Caco-2 (cell line): ENCODE data around the gene MYRF. TPM values are rescaled to one million over a fixed set of nuclear protein-coding genes. Genes with fewer than 3 reads are reported as not detected.
A peak's percentile ranks its signal among the peaks of the same experiment; 100 is the strongest.

ENCODE experiments used
- BruUV-seq: library from RNA; stranded (reverse); fragments of 400-500 nt; replicated peaks from 2 replicates; lab custom pipeline; 2021; lab: Mats Ljungman, UMichigan
- CTCF ChIA-PET: fragments of 300-600 bp; sonication (Branson Sonifier 250); formaldehyde crosslinking; loops from one replicate; lab custom pipeline; 2022; ENCODE audit warnings: antibody characterized with exemption; lab: Charles Lee
- POLR2A ChIA-PET: fragments of 300-600 bp; sonication (Branson Sonifier 250); formaldehyde crosslinking; loops from one replicate; lab custom pipeline; 2022; ENCODE audit warnings: antibody characterized with exemption; lab: Charles Lee
- DNase-seq, 2 experiments: peaks; one replicate each; pipeline versions ENCODE4 v3.0.0 to v3.0.0-alpha.2; 2020 to 2022
- H3K27me3 ChIP-seq: replicated peaks from 2 replicates; pipeline ENCODE4 v1.6.0; 2011; ENCODE audit warnings: low read length; ENCODE audit not compliant: control insufficient read depth, insufficient read depth
- H3K36me3 ChIP-seq: 2 replicates; pipeline ENCODE4 v1.5.1; 2011; ENCODE audit warnings: low read length; ENCODE audit not compliant: control insufficient read depth, insufficient read depth
- H3K4me1 ChIP-seq: fragments of 250-450 bp; sonication (Bioruptor Pico); 2 replicates; pipeline ENCODE4 v1.5.1; 2020; ENCODE audit warnings: mild to moderate bottlenecking
- H3K4me3 ChIP-seq: 2 replicates; pipeline ENCODE4 v1.5.1; 2011; ENCODE audit warnings: low read depth, mild to moderate bottlenecking, control low read depth, low read length
- H3K9me3 ChIP-seq: fragments of 250-450 bp; sonication (Bioruptor Pico); 2 replicates; pipeline ENCODE4 v1.5.1; 2020; ENCODE audit warnings: mild to moderate bottlenecking, moderate library complexity
- H3K27ac Mint-ChIP-seq: one replicate; pipeline ENCODE4 v1.8.0; 2022; ENCODE audit warnings: mixed read lengths; ENCODE audit not compliant: unreplicated experiment
- H3K27me3 Mint-ChIP-seq: one replicate; pipeline ENCODE4 v1.8.0; 2022; ENCODE audit warnings: mixed read lengths; ENCODE audit not compliant: insufficient read depth, unreplicated experiment
- H3K36me3 Mint-ChIP-seq: one replicate; pipeline ENCODE4 v1.8.0; 2022; ENCODE audit warnings: mild to moderate bottlenecking, mixed read lengths; ENCODE audit not compliant: insufficient read depth, unreplicated experiment
- H3K4me1 Mint-ChIP-seq: one replicate; pipeline ENCODE4 v1.8.0; 2022; ENCODE audit warnings: low read depth, mixed read lengths; ENCODE audit not compliant: unreplicated experiment
- H3K4me3 Mint-ChIP-seq: one replicate; pipeline ENCODE4 v1.8.0; 2022; ENCODE audit warnings: mild to moderate bottlenecking, moderate library complexity, mixed read lengths; ENCODE audit not compliant: unreplicated experiment
- H3K9me3 Mint-ChIP-seq: one replicate; pipeline ENCODE4 v1.8.0; 2022; ENCODE audit warnings: mixed read lengths; ENCODE audit not compliant: unreplicated experiment
- CTCF ChIP-seq, 2 experiments: fragments of 200-600 bp in 1 of 2; IDR thresholded peaks; 1 replicate in 1 of 2; 2 replicates in 1 of 2; pipeline versions ENCODE4 v1.5.1 to v1.8.0; 2011 to 2022; ENCODE audit warnings: antibody characterized with exemption in 1 of 2, control low read depth in 1 of 2, inconsistent platforms in 1 of 2, low read depth in 1 of 2, low read length in 1 of 2, mild to moderate bottlenecking in 1 of 2, moderate library complexity in 1 of 2; ENCODE audit not compliant: insufficient read depth in 1 of 2, severe bottlenecking in 1 of 2, unreplicated experiment in 1 of 2
- intact Hi-C: fragments of 100-400 bp; cut with micrococcal nuclease; formaldehyde crosslinking; loops from one replicate; pipeline ENCODE4 v1.10.0; 2022; ENCODE audit not compliant: unreplicated experiment
- total RNA-seq: library from RNA; stranded (reverse); gene quantifications from 2 replicates; pipeline ENCODE4 v1.2.3, GENCODE V29; 2022

The MYRF gene
- total RNA-seq, 1 experiment from 2014 or later, result 169 TPM

- ChIA-PET POLR2A (interaction anchor here (0.5 to 2.6 kb wide), 9 partner anchors 8 to 162 kb away, joined by 3 to 60 read pairs (median 3); partner anchors contain the start of gene FADS1), CTCF (interaction anchor here (0.8 to 2.5 kb wide), 8 partner anchors 22 to 315 kb away, joined by 3 to 24 read pairs (median 8); partner anchors contain the start of gene FADS1)
- peak overlapping the region; percentile 100 for H3K27ac Mint-ChIP-seq
- peaks cover 8% of the 10 kb centered on the region for H3K36me3 ChIP-seq
- peaks cover 5% of the 10 kb centered on the region; the same call in 1 of the 2 replicates for H3K4me1 ChIP-seq
- TSS peak; percentile 52 for BruUV-seq
- no peak for TF ChIP-seq CTCF (IDR thresholded peaks at IDR 0.05; ENCODE audit: insufficient read depth in 1 of 2, low read depth in 1 of 2, low read length in 1 of 2, severe bottlenecking in 1 of 2, unreplicated experiment in 1 of 2)
- peak overlapping the region; percentile 96 for H3K4me3 Mint-ChIP-seq
- H3K4me3 ChIP-seq, result peak overlapping the region; percentile 54
- no peaks in the 10 kb centered on the region for H3K27me3 Mint-ChIP-seq
- DNase-seq, result peak in 1 of 2 experiments; percentile 35
- H3K9me3 ChIP-seq, result no peaks in the 10 kb centered on the region
- intact Hi-C loops, result no loop called here
- no peaks in the 10 kb centered on the region for H3K9me3 Mint-ChIP-seq
- H3K4me1 Mint-ChIP-seq, result peaks cover 14% of the 10 kb centered on the region
- no peaks in the 10 kb centered on the region for H3K27me3 ChIP-seq
- H3K36me3 Mint-ChIP-seq, result peaks cover 82% of the 10 kb centered on the region
Observed at GRCh38 chr11:61793083-61793828, 40.8 kb downstream of the MYRF start.

- Mint-ChIP-seq H3K27ac (peak overlapping the region; percentile 100), H3K9me3 (no peaks in the 10 kb centered on the region), H3K4me1 (peaks cover 13% of the 10 kb centered on the region), H3K36me3 (peaks cover 82% of the 10 kb centered on the region), H3K4me3 (peak overlapping the region; percentile 96), H3K27me3 (no peaks in the 10 kb centered on the region)
- DNase-seq, result no peak
- Histone ChIP-seq H3K9me3 (no peaks in the 10 kb centered on the region), H3K36me3 (peaks cover 8% of the 10 kb centered on the region), H3K4me3 (peak overlapping the region; percentile 54), H3K27me3 (no peaks in the 10 kb centered on the region), H3K4me1 (peaks cover 5% of the 10 kb centered on the region; the same call in 1 of the 2 replicates)
- no TSS peak for BruUV-seq
- TF ChIP-seq CTCF (IDR thresholded peaks at IDR 0.05; ENCODE audit: insufficient read depth in 1 of 2, low read depth in 1 of 2, low read length in 1 of 2, severe bottlenecking in 1 of 2, unreplicated experiment in 1 of 2), result no peak
- intact Hi-C loops, result no loop called here
- CTCF ChIA-PET, result interaction anchor here (1.7 to 2.5 kb wide), 2 partner anchors 21 to 46 kb away, joined by 9 to 24 read pairs; no protein-coding TSS in a partner anchor
- POLR2A ChIA-PET, result interaction anchor here (2.6 kb wide), 1 partner anchor 22 kb away, joined by 60 read pairs; the partner anchor contains the start of gene FADS1
Observed at GRCh38 chr11:61793829-61794204, 41.4 kb downstream of the MYRF start.

- CTCF ChIA-PET, result no interaction called here
- Histone ChIP-seq H3K4me3 (no peak overlapping the region), H3K27me3 (no peaks in the 10 kb centered on the region), H3K36me3 (peaks cover 6% of the 10 kb centered on the region), H3K4me1 (peaks cover 5% of the 10 kb centered on the region; the same call in 1 of the 2 replicates), H3K9me3 (no peaks in the 10 kb centered on the region)
- no peak overlapping the region for H3K4me3 Mint-ChIP-seq
- BruUV-seq, result no TSS peak
- peak overlapping the region; percentile 100 for H3K27ac Mint-ChIP-seq
- POLR2A ChIA-PET, result interaction anchor here (4.3 kb wide), 1 partner anchor 21 kb away, joined by 30 read pairs; no protein-coding TSS in a partner anchor
- H3K9me3 Mint-ChIP-seq, result no peaks in the 10 kb centered on the region
- TF ChIP-seq CTCF (IDR thresholded peaks at IDR 0.05; ENCODE audit: insufficient read depth in 1 of 2, low read depth in 1 of 2, low read length in 1 of 2, severe bottlenecking in 1 of 2, unreplicated experiment in 1 of 2), result no peak
- no peak for DNase-seq
- peaks cover 13% of the 10 kb centered on the region for H3K4me1 Mint-ChIP-seq
- no peaks in the 10 kb centered on the region for H3K27me3 Mint-ChIP-seq
- peaks cover 82% of the 10 kb centered on the region for H3K36me3 Mint-ChIP-seq
- intact Hi-C loops, result no loop called here
Observed at GRCh38 chr11:61794579-61794978, 42.1 kb downstream of the MYRF start.
